Measurements from ENCODE around the gene CDC42SE2. TPM values are rescaled to one million over a fixed set of nuclear protein-coding genes. Genes with fewer than 3 reads are reported as not detected.
A peak's percentile ranks its signal among the peaks of the same experiment; 100 is the strongest.

The CDC42SE2 gene
- total RNA-seq, 2 donors from 2014 or later: 74.2 to 110 TPM

DNA sequence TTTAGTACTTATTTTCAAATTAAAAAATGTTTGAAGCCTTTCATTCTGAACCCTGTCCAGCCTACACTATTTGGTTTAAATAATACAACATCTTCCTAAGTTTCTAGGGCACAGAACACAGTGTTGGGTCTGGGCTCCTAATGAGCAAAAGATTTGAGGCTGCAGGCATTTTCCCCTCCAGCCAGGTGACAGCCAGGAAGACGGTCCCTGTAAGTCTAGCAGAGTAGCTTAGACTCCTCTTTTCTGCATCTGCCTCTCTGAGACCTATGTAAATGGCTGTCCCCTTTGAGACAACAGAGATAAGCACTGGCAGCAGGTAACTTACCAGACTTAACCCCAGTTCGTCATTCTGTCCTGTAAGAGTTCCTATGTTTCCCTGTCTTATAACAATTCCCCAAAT, 141.8 kb downstream of the CDC42SE2 start:
- DNase-seq: no peak
- no peaks in the 10 kb centered on the region for H3K9me3 ChIP-seq
- H3K4me3 ChIP-seq: no peak overlapping the region
- no peaks in the 10 kb centered on the region for H3K36me3 ChIP-seq
- H3K9ac ChIP-seq (ENCODE audit: low read depth in 2 of 2, low read length in 2 of 2): no peak overlapping the region
- TF ChIP-seq, protein P1, sequence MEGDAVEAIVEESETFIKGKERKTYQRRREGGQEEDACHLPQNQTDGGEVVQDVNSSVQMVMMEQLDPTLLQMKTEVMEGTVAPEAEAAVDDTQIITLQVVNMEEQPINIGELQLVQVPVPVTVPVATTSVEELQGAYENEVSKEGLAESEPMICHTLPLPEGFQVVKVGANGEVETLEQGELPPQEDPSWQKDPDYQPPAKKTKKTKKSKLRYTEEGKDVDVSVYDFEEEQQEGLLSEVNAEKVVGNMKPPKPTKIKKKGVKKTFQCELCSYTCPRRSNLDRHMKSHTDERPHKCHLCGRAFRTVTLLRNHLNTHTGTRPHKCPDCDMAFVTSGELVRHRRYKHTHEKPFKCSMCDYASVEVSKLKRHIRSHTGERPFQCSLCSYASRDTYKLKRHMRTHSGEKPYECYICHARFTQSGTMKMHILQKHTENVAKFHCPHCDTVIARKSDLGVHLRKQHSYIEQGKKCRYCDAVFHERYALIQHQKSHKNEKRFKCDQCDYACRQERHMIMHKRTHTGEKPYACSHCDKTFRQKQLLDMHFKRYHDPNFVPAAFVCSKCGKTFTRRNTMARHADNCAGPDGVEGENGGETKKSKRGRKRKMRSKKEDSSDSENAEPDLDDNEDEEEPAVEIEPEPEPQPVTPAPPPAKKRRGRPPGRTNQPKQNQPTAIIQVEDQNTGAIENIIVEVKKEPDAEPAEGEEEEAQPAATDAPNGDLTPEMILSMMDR (IDR thresholded peaks at IDR 0.05): no peak
- H3K27me3 ChIP-seq: no peaks in the 10 kb centered on the region
- no peaks in the 10 kb centered on the region for H3K4me1 ChIP-seq
- no peak overlapping the region for H3K27ac ChIP-seq
- intact Hi-C loops (cut with DNase I): no loop called here

DNA sequence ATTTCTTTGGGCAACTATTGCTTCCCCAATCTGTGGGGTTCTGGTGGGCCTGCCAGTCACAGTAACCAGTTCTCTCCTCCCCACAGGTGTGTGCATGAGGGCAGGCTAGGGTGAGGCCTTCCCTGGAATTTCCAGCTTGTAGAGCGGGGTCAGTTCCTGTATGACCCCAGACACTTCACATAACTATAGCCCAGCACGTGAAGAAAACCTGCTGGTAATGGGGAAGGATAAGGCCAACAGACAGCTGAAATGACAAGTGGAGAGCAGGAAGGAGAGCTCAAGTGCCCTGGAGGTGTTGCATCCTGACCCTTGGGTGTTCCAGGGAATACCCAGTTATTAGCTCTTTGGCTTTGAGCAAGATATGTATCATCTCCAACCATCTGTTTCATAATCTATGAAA, 142.2 kb downstream of the CDC42SE2 start:
- Histone ChIP-seq H3K27me3 (no peaks in the 10 kb centered on the region), H3K9me3 (no peaks in the 10 kb centered on the region), H3K4me3 (no peak overlapping the region), H3K36me3 (no peaks in the 10 kb centered on the region), H3K9ac (ENCODE audit: low read depth in 2 of 2, low read length in 2 of 2) (no peak overlapping the region), H3K27ac (no peak overlapping the region), H3K4me1 (no peaks in the 10 kb centered on the region)
- TF ChIP-seq, protein P1 (IDR thresholded peaks at IDR 0.05): no peak
- intact Hi-C loops (cut with DNase I): no loop called here
- DNase-seq: no peak

DNA sequence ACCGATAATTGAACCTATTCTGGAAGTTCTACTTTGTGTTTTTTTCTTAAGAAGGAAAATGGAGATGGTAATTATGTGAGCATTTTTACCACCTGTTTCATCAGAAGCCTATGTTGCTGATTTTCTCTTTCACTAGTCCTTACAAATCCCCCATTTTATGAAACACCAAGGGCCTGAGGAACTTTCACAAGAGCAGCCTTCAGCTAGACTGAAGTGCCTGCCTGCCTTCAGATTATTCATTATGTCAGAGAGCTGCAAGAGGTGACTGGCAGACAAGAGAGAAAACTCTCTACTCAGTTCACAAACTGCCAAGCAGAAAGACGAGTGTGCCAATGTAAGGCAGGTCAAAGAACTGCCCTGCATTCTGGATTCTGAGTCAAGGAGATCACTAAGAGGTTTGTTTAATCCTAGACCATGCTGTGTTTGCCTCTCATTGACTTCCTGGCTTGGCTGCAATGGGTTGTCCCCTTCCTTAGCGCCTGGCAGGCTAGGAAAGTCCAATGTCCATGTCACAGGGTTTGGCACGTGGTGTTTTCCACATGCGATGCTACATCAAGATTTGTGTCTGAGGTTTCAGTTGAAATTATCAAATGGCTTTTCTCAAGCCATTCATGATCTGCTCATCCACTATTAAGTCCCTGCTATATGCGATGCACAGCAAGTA, 143.3 kb downstream of the CDC42SE2 start:
- TF ChIP-seq, protein P1 (IDR thresholded peaks at IDR 0.05): no peak
- DNase-seq: peak; percentile 27
- no peak overlapping the region for H3K4me3 ChIP-seq
- no peak overlapping the region for H3K9ac ChIP-seq (ENCODE audit: low read depth in 2 of 2, low read length in 2 of 2)
- no peaks in the 10 kb centered on the region for H3K36me3 ChIP-seq
- H3K27me3 ChIP-seq: no peaks in the 10 kb centered on the region
- no peak overlapping the region for H3K27ac ChIP-seq
- no peaks in the 10 kb centered on the region for H3K9me3 ChIP-seq
- H3K4me1 ChIP-seq: no peaks in the 10 kb centered on the region
- intact Hi-C loops (cut with DNase I): no loop called here

DNA sequence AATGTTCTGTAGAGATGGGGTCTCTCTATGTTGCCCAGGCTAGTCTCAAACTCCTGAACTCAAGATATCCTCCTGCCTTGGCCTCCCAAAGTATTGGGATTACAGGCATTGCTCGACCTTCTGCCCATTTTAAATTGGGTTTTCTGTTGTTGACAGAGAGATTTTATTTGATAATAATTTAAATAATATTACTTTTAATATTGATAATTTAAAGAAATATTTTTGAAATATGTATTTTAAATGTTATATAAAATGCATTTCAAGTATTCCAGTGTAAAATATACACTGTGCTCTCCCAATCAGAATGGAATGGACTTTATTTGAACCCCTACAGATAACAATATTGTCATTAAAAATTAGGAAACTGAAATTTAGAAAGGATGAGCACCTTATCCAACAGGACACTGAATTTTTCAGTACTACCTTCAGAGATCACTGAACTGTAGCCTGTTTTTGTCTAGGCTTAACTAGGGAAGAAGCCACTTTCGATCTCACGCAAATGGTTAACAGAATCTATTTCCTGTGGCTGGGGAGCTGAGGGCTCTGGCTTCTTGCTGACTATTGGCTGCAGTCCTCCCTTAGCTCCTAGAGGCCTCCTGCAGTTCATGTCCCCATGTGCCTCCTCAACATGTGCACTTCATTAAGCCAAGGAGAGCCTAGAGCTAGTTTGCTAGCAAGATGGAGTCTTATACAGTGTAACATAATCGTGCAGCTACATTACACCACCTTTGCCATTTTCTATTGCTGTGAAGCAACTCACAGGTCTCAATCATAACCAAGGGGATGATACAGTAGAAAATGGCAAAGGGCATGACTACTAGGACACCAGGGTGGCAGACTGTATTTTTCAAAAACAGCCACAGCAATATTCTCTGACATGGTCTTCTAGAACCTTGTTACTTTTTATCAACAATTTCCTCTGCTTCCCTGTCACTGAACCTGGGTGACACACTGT, 150.0 kb downstream of the CDC42SE2 start:
- H3K27ac ChIP-seq: no peak overlapping the region
- DNase-seq: no peak
- H3K27me3 ChIP-seq: no peaks in the 10 kb centered on the region
- TF ChIP-seq, protein P1 (IDR thresholded peaks at IDR 0.05): no peak
- H3K4me1 ChIP-seq: no peaks in the 10 kb centered on the region
- H3K4me3 ChIP-seq: no peak overlapping the region
- H3K9ac ChIP-seq (ENCODE audit: low read depth in 2 of 2, low read length in 2 of 2): no peak overlapping the region
- H3K9me3 ChIP-seq: no peaks in the 10 kb centered on the region
- intact Hi-C loops (cut with DNase I): loop anchor here (5.0 kb wide), 1 partner anchor 252 kb away; no protein-coding TSS in a partner anchor
- H3K36me3 ChIP-seq: no peaks in the 10 kb centered on the region

DNA sequence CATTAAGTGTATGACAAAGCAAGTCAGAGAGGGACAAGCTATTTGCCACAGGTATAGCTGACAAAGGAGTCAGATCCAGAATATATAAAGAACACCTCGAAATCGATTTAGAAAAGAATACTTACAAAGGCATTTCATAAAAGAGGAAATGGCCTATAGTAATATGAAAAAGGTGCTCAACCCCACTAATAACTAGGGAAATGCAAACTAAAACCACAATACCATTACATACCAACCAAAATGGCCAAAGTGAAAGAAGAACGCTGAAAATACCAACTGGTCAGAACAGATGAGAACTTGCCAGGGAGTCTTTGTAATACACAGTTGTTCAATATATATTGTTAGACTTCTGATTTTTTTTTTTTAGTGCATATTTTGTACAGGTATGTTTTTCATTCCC, 152.9 kb downstream of the CDC42SE2 start:
- Histone ChIP-seq H3K27me3 (no peaks in the 10 kb centered on the region), H3K4me3 (no peak overlapping the region), H3K4me1 (no peaks in the 10 kb centered on the region), H3K36me3 (no peaks in the 10 kb centered on the region), H3K9ac (ENCODE audit: low read depth in 2 of 2, low read length in 2 of 2) (no peak overlapping the region), H3K9me3 (no peaks in the 10 kb centered on the region), H3K27ac (no peak overlapping the region)
- no peak for DNase-seq
- TF ChIP-seq, protein P1 (IDR thresholded peaks at IDR 0.05): no peak
- intact Hi-C loops (cut with DNase I): no loop called here
